IMR-90 (cell line): ENCODE results near the gene TCF12. TPM values are rescaled to one million over a fixed set of nuclear protein-coding genes. Genes with fewer than 3 reads are reported as not detected.

Experiments used
- ATAC-seq: fragments of 200-7000 bp; cut with Tn5 transposase; 2 replicates; pipeline ENCODE4 v1.9.1; 2020; ENCODE audit warnings: low read depth, mild to moderate bottlenecking, moderate library complexity
- BruUV-seq: library from RNA; stranded (reverse); fragments of 400-500 nt; replicated peaks from 2 replicates; lab custom pipeline; 2021; lab: Mats Ljungman, UMichigan
- CTCF ChIA-PET: fragments of 300-600 bp; formaldehyde crosslinking; extraction: SDS; loops from one replicate; lab custom pipeline; 2021; ENCODE audit warnings: antibody characterized with exemption; lab: Yijun Ruan, JAX
- POLR2A ChIA-PET: fragments of 300-600 bp; sonication (Branson Sonifier 250); formaldehyde crosslinking; loops from one replicate; lab custom pipeline; 2022; ENCODE audit warnings: antibody characterized with exemption; ENCODE audit not compliant: unreplicated experiment; lab: Charles Lee
- DNase-seq: peaks from one replicate; pipeline ENCODE4 v3.0.0; 2013
- H2AFZ ChIP-seq: replicated peaks from 2 replicates; pipeline ENCODE3; 2013; ENCODE audit warnings: low read length, mild to moderate bottlenecking; ENCODE audit not compliant: poor library complexity
- H2AK5ac ChIP-seq: 2 replicates; pipeline ENCODE4 v1.6.1; 2013; ENCODE audit warnings: low read depth, low read length, inconsistent platforms
- H2AK9ac ChIP-seq: replicated peaks from 2 replicates; pipeline ENCODE3; 2013; ENCODE audit warnings: mild to moderate bottlenecking, low read depth, low read length, moderate library complexity; ENCODE audit not compliant: poor library complexity
- H2BK120ac ChIP-seq: 2 replicates; pipeline ENCODE4 v1.6.1; 2013; ENCODE audit warnings: low read depth, low read length, inconsistent platforms
- H2BK15ac ChIP-seq: 3 replicates; pipeline ENCODE4 v1.6.1; 2013; ENCODE audit warnings: low read depth, low read length, inconsistent platforms
- H2BK20ac ChIP-seq: 2 replicates; pipeline ENCODE4 v1.6.1; 2013; ENCODE audit warnings: low read depth, mild to moderate bottlenecking, inconsistent platforms, low read length, moderate library complexity
- H2BK5ac ChIP-seq: 2 replicates; pipeline ENCODE4 v1.6.1; 2013; ENCODE audit warnings: mild to moderate bottlenecking, low read depth, low read length, inconsistent platforms; ENCODE audit not compliant: poor library complexity, severe bottlenecking
- H3K14ac ChIP-seq: replicated peaks from 2 replicates; pipeline ENCODE4 v1.6.1; 2013; ENCODE audit warnings: low read depth, low read length, inconsistent platforms
- H3K18ac ChIP-seq: 2 replicates; pipeline ENCODE4 v1.6.1; 2013; ENCODE audit warnings: low read depth, low read length, control low read depth
- H3K23ac ChIP-seq: 2 replicates; pipeline ENCODE4 v1.6.1; 2013; ENCODE audit warnings: low read depth, low read length, inconsistent platforms
- H3K27ac ChIP-seq: 2 replicates; pipeline ENCODE4 v1.5.1; 2013; ENCODE audit warnings: mild to moderate bottlenecking, control low read depth, low read length; ENCODE audit not compliant: insufficient read depth
- H3K27me3 ChIP-seq: 2 replicates; pipeline ENCODE4 v1.6.1; 2013; ENCODE audit warnings: low read length; ENCODE audit not compliant: control insufficient read depth, insufficient read depth
- H3K36me3 ChIP-seq: 2 replicates; pipeline ENCODE4 v1.6.1; 2013; ENCODE audit warnings: low read length, mixed read lengths; ENCODE audit not compliant: control insufficient read depth, insufficient read depth
- H3K4ac ChIP-seq: 2 replicates; pipeline ENCODE4 v1.6.1; 2013; ENCODE audit warnings: low read depth, low read length, inconsistent platforms
- H3K4me1 ChIP-seq: 2 replicates; pipeline ENCODE4 v1.6.1; 2013; ENCODE audit warnings: low read length, mixed read lengths; ENCODE audit not compliant: control insufficient read depth, insufficient read depth
- H3K4me2 ChIP-seq: 2 replicates; pipeline ENCODE4 v1.6.1; 2013; ENCODE audit warnings: low read depth, mild to moderate bottlenecking, control low read depth, low read length, moderate library complexity
- H3K4me3 ChIP-seq: 2 replicates; pipeline ENCODE4 v1.5.1; 2013; ENCODE audit warnings: low read depth, mild to moderate bottlenecking, control low read depth, low read length, moderate library complexity; ENCODE audit not compliant: insufficient read depth
- H3K56ac ChIP-seq: 2 replicates; pipeline ENCODE4 v1.6.1; 2013; ENCODE audit warnings: low read length, inconsistent platforms; ENCODE audit not compliant: insufficient read depth; ENCODE audit errors: extremely low read depth
- H3K79me1 ChIP-seq, 2 experiments: 2 replicates each; pipeline ENCODE4 v1.6.1; 2013; ENCODE audit warnings: low read length in 2 of 2, inconsistent platforms in 1 of 2, low read depth in 1 of 2
- H3K9ac ChIP-seq: 2 replicates; pipeline ENCODE4 v1.6.1; 2013; ENCODE audit warnings: low read depth, low read length, control low read depth
- H3K9me1 ChIP-seq: 2 replicates; pipeline ENCODE4 v1.6.1; 2013; ENCODE audit warnings: low read length, inconsistent platforms; ENCODE audit not compliant: insufficient read depth
- H3K9me3 ChIP-seq: 2 replicates; pipeline ENCODE4 v1.6.1; 2013; ENCODE audit warnings: low read length; ENCODE audit not compliant: control insufficient read depth, insufficient read depth
- H4K20me1 ChIP-seq: 2 replicates; pipeline ENCODE4 v1.6.1; 2013; ENCODE audit warnings: low read length, inconsistent platforms; ENCODE audit not compliant: insufficient read depth
- H4K5ac ChIP-seq: 2 replicates; pipeline ENCODE4 v1.6.1; 2013; ENCODE audit warnings: mild to moderate bottlenecking, low read depth, low read length, control low read depth
- H4K8ac ChIP-seq, 2 experiments: 2 replicates each; pipeline ENCODE4 v1.6.1; 2013; ENCODE audit warnings: low read depth in 2 of 2, low read length in 2 of 2, control low read depth in 1 of 2, inconsistent platforms in 1 of 2
- H4K91ac ChIP-seq: 2 replicates; pipeline ENCODE4 v1.6.1; 2013; ENCODE audit warnings: low read depth, low read length, inconsistent platforms; ENCODE audit not compliant: insufficient read depth
- CEBPB ChIP-seq: IDR thresholded peaks from 2 replicates; pipeline ENCODE4 v1.6.1; 2012; ENCODE audit warnings: low read depth, low read length, improper control_type of control experiment
- CTCF ChIP-seq: conservative IDR thresholded peaks from 2 replicates; pipeline ENCODE4 v1.5.1; 2012; ENCODE audit warnings: mild to moderate bottlenecking, low read depth, low read length, improper control_type of control experiment
- FOS ChIP-seq: fragments of 150-350 bp; IDR thresholded peaks from 2 replicates; pipeline ENCODE4 v1.6.1; 2016; ENCODE audit warnings: low read depth, low read length
- MAFK ChIP-seq: IDR thresholded peaks from 2 replicates; pipeline ENCODE4 v1.6.1; 2012; ENCODE audit warnings: low read depth, low read length, improper control_type of control experiment
- MAZ ChIP-seq: IDR thresholded peaks from 2 replicates; pipeline ENCODE4 v1.6.1; 2012; ENCODE audit warnings: low read depth, mild to moderate bottlenecking, low read length, improper control_type of control experiment, moderate library complexity, borderline replicate concordance
- NFE2L2 ChIP-seq: fragments of 150-350 bp; IDR thresholded peaks from 2 replicates; pipeline ENCODE4 v1.6.1; 2016; ENCODE audit warnings: low read depth, mild to moderate bottlenecking, low read length
- RFX5 ChIP-seq: IDR thresholded peaks from 2 replicates; pipeline ENCODE4 v1.8.0; 2012; ENCODE audit warnings: low read depth, mild to moderate bottlenecking, low read length, moderate library complexity
- SMC3 ChIP-seq: fragments of 150-350 bp; IDR thresholded peaks from 2 replicates; pipeline ENCODE4 v1.6.1; 2016; ENCODE audit warnings: low read depth, mild to moderate bottlenecking, antibody characterized with exemption, low read length, moderate library complexity
- USF2 ChIP-seq: fragments of 150-350 bp; IDR thresholded peaks from 2 replicates; pipeline ENCODE4 v1.6.1; 2017; ENCODE audit warnings: mild to moderate bottlenecking, antibody characterized with exemption, low read length, low read depth
- WGBS, 2 experiments: methylation state at CpG; one replicate each; pipeline versions ENCODE4 v1.1.5 to v1.1.7; 2013; ENCODE audit warnings: missing lambda C conversion rate in 2 of 2; ENCODE audit not compliant: insufficient read length in 1 of 2; ENCODE audit errors: extremely low coverage in 2 of 2; 5-methylcytosine and 5-hydroxymethylcytosine counted together
- dilution Hi-C: fragments of 300-500 bp; cut with HindIII; formaldehyde crosslinking; loops from one replicate; pipeline ENCODE4 v1.14.3; 2018; ENCODE audit warnings: low sequenced_read_pairs; ENCODE audit not compliant: unreplicated experiment
- in situ Hi-C: fragments of 300-500 bp; cut with MboI; formaldehyde crosslinking; loops from 3 replicates; pipeline ENCODE4 v1.14.3; 2019; ENCODE audit warnings: low sequenced_read_pairs, inconsistent platforms, mixed read lengths
- intact Hi-C: fragments of 100-400 bp; cut with micrococcal nuclease; formaldehyde crosslinking; loops from 2 replicates; pipeline ENCODE4 v1.10.0; 2022
- polyA plus RNA-seq, 3 experiments: library from polyadenylated mRNA; depleted of rRNA; stranded (reverse); fragments of >200 nt; gene quantifications; 2 replicates each; pipeline ENCODE4 v1.2.3, GENCODE V29; 2012; ENCODE audit warnings: low replicate concordance in 1 of 3
- total RNA-seq: library from RNA; depleted of rRNA; stranded (reverse); fragments of >200 nt; gene quantifications from 2 replicates; pipeline ENCODE4 v1.2.3, GENCODE V29; 2012

TCF12 gene
- total and polyA plus RNA-seq, 2 of the 4 experiments (the other 2 are of a cell fraction) = 79.4 to 160 TPM

- no peaks in the 10 kb centered on the region for H3K9me3 ChIP-seq
- no peak overlapping the region for H2BK5ac ChIP-seq
- H3K27me3 ChIP-seq = no peaks in the 10 kb centered on the region
- dilution Hi-C loops (no loop called here), in situ Hi-C loops (no loop called here), intact Hi-C loops (no loop called here)
- no peak overlapping the region for H3K14ac ChIP-seq
- no peak overlapping the region for H3K27ac ChIP-seq
- no peak overlapping the region for H2AFZ ChIP-seq
- TF ChIP-seq RFX5 (no peak), SMC3 (no peak), CEBPB (no peak), CTCF (no peak), NFE2L2 (no peak), MAZ (no peak), FOS (no peak), MAFK (no peak), USF2 (no peak)
- H4K91ac ChIP-seq = no peak overlapping the region
- H3K36me3 ChIP-seq = peaks cover 25% of the 10 kb centered on the region
- H2AK5ac ChIP-seq = no peak overlapping the region
- H2AK9ac ChIP-seq = no peak overlapping the region
- ATAC-seq (no peak), DNase-seq (no peak)
- ChIA-PET CTCF (interaction anchor here (0.6 to 0.7 kb wide), 3 partner anchors 17 to 240 kb away, joined by 3 read pairs; no protein-coding TSS in a partner anchor), POLR2A (no interaction called here)
- no peak overlapping the region for H3K4me2 ChIP-seq
- peaks cover 0 to 12% of the 10 kb centered on the region in 2 experiments; a peak in 1 of 4 replicates for H3K79me1 ChIP-seq
- H3K4ac ChIP-seq = no peak overlapping the region
- H3K4me3 ChIP-seq = no peak overlapping the region
- H3K56ac ChIP-seq = no peak overlapping the region
- no peak overlapping the region for H3K9ac ChIP-seq
- H2BK15ac ChIP-seq = no peak overlapping the region
- H4K8ac ChIP-seq = no peak overlapping the region
- no peak overlapping the region for H3K23ac ChIP-seq
- no peaks in the 10 kb centered on the region; the same call in 1 of the 2 replicates for H3K9me1 ChIP-seq
- peaks cover 3% of the 10 kb centered on the region; the same call in 1 of the 2 replicates for H3K4me1 ChIP-seq
- BruUV-seq = no TSS peak
- no peak overlapping the region for H2BK20ac ChIP-seq
- H3K18ac ChIP-seq = no peak overlapping the region
- no CpG with 5 or more reads among the region's 5 CpGs for WGBS, 2 experiments
- H2BK120ac ChIP-seq = no peak overlapping the region
- H4K5ac ChIP-seq = no peak overlapping the region
- no peaks in the 10 kb centered on the region for H4K20me1 ChIP-seq
Measured at GRCh38 chr15:57288926-57289580, 370.6 kb downstream of the TCF12 start.
